Ishikawa (cell line): ENCODE results near the gene MT1F.

Source experiments
- CEBPB ChIP-seq: IDR thresholded peaks from 2 replicates; pipeline ENCODE4 v1.6.1; 2012
- EP300 ChIP-seq: IDR thresholded peaks from 2 replicates; pipeline ENCODE4 v1.6.1; 2012; ENCODE audit warnings: borderline replicate concordance
- FOXM1 ChIP-seq: IDR thresholded peaks from 2 replicates; pipeline ENCODE4 v1.6.1; 2012; ENCODE audit warnings: low read depth, borderline replicate concordance
- MAX ChIP-seq: IDR thresholded peaks from 2 replicates; pipeline ENCODE4 v1.6.1; 2012
- RAD21 ChIP-seq: IDR thresholded peaks from 2 replicates; pipeline ENCODE4 v1.6.1; 2012; ENCODE audit warnings: low read depth
- TAF1 ChIP-seq: IDR thresholded peaks from 2 replicates; pipeline ENCODE4 v1.6.1; 2012; ENCODE audit warnings: low read depth, mild to moderate bottlenecking
- TCF12 ChIP-seq: IDR thresholded peaks from 2 replicates; pipeline ENCODE4 v1.6.1; 2012; ENCODE audit warnings: low read depth
- TEAD4 ChIP-seq: IDR thresholded peaks from 2 replicates; pipeline ENCODE4 v1.6.1; 2012
- USF1 ChIP-seq: IDR thresholded peaks from 2 replicates; pipeline ENCODE4 v1.6.1; 2012
- YY1 ChIP-seq: IDR thresholded peaks from 2 replicates; pipeline ENCODE4 v1.6.1; 2012; ENCODE audit warnings: low read depth
- ZBTB7A ChIP-seq: IDR thresholded peaks from 2 replicates; pipeline ENCODE4 v1.6.1; 2012; ENCODE audit warnings: low read depth
- TF ChIP-seq, protein P1 (sequence below): IDR thresholded peaks from 2 replicates; pipeline ENCODE4 v1.6.1; 2012; ENCODE audit warnings: low read depth, mild to moderate bottlenecking

GRCh38 chr16:56628486-56629350 lies 29.0 kb upstream of the MT1F start:
- TF ChIP-seq TAF1 (no peak), USF1 (no peak), RAD21 (no peak), EP300 (no peak), MAX (no peak), CEBPB (no peak), TCF12 (no peak), TEAD4 (no peak), ZBTB7A (no peak), FOXM1 (no peak), YY1 (no peak)
- TF ChIP-seq, protein P1, sequence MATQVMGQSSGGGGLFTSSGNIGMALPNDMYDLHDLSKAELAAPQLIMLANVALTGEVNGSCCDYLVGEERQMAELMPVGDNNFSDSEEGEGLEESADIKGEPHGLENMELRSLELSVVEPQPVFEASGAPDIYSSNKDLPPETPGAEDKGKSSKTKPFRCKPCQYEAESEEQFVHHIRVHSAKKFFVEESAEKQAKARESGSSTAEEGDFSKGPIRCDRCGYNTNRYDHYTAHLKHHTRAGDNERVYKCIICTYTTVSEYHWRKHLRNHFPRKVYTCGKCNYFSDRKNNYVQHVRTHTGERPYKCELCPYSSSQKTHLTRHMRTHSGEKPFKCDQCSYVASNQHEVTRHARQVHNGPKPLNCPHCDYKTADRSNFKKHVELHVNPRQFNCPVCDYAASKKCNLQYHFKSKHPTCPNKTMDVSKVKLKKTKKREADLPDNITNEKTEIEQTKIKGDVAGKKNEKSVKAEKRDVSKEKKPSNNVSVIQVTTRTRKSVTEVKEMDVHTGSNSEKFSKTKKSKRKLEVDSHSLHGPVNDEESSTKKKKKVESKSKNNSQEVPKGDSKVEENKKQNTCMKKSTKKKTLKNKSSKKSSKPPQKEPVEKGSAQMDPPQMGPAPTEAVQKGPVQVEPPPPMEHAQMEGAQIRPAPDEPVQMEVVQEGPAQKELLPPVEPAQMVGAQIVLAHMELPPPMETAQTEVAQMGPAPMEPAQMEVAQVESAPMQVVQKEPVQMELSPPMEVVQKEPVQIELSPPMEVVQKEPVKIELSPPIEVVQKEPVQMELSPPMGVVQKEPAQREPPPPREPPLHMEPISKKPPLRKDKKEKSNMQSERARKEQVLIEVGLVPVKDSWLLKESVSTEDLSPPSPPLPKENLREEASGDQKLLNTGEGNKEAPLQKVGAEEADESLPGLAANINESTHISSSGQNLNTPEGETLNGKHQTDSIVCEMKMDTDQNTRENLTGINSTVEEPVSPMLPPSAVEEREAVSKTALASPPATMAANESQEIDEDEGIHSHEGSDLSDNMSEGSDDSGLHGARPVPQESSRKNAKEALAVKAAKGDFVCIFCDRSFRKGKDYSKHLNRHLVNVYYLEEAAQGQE: no peak
